ENCODE results near the gene MCRIP2. TPM values are rescaled to one million over a fixed set of nuclear protein-coding genes. Genes with fewer than 3 reads are reported as not detected.

MCRIP2 gene
- total and polyA plus RNA-seq, 9 of the 15 experiments (the other 6 are each of a cell fraction or from before 2014, with no cell fraction given), result 0.80 to 120 (median 35.2) TPM

- FAIRE-seq, result no peak
- H3K4me3 ChIP-seq, result no peak overlapping the region
- TF ChIP-seq ZFX (CRISPR knock-in tag; IDR thresholded peaks at IDR 0.05) (0 out of 2 replicates have a peak, but pooled peaks have one; percentile 9), TCF7L2 (IDR thresholded peaks at IDR 0.05; ENCODE audit: low read depth, low read length) (no peak), FOXM1 (IDR thresholded peaks at IDR 0.05; ENCODE audit: low read depth) (no peak), FOXM1 (CRISPR knock-in tag; IDR thresholded peaks at IDR 0.05; ENCODE audit: low read depth) (no peak), CCNT2 (IDR thresholded peaks at IDR 0.05; ENCODE audit: borderline replicate concordance, extremely low read depth, insufficient read length, low read depth, low read length) (no peak), ZKSCAN3 (CRISPR knock-in tag; IDR thresholded peaks at IDR 0.05) (no peak), TRIM24 (IDR thresholded peaks at IDR 0.05) (no peak), ZNF143 (CRISPR knock-in tag; IDR thresholded peaks at IDR 0.05) (0 out of 2 replicates have a peak, but pooled peaks have one; percentile 18), HINFP (tag; conservative IDR thresholded peaks at IDR 0.05; ENCODE audit: low read depth) (no peak), PTBP1 (IDR thresholded peaks at IDR 0.05; ENCODE audit: low read depth, low read length) (0 out of 2 replicates have a peak, but pooled peaks have one; percentile 25), CREB1 (IDR thresholded peaks at IDR 0.05) (no peak), CREB1 (CRISPR knock-in tag; IDR thresholded peaks at IDR 0.05) (no peak), KLF6 (CRISPR knock-in tag; IDR thresholded peaks at IDR 0.05; ENCODE audit: borderline replicate concordance) (no peak), RBM14 (IDR thresholded peaks at IDR 0.05; ENCODE audit: borderline replicate concordance, insufficient read depth, low read depth, low read length) (no peak), KDM2B (CRISPR knock-in tag; IDR thresholded peaks at IDR 0.05) (no peak), MBD2 (IDR thresholded peaks at IDR 0.05; ENCODE audit: borderline replicate concordance, low read depth) (no peak), POLR2AphosphoS2 (IDR thresholded peaks at IDR 0.05; ENCODE audit: low read length) (no peak), ZBED1 (IDR thresholded peaks at IDR 0.05) (no peak), ZNF311 (CRISPR knock-in tag; IDR thresholded peaks at IDR 0.05) (no peak)
- TF ChIP-seq, protein P1, sequence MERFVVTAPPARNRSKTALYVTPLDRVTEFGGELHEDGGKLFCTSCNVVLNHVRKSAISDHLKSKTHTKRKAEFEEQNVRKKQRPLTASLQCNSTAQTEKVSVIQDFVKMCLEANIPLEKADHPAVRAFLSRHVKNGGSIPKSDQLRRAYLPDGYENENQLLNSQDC (CRISPR knock-in tag; IDR thresholded peaks at IDR 0.05), result no peak
Measured at GRCh38 chr16:632486-633335, 8.9 kb upstream of the MCRIP2 start.

More at GRCh38 chr16:632486-633335, 8.9 kb upstream of the MCRIP2 start:
- ChIA-PET POLR2A (no interaction called here), CTCF (ENCODE audit: low intra/inter-chr PET ratio) (no interaction called here)
- peaks cover 18% of the 10 kb centered on the region for H3K79me2 ChIP-seq (ENCODE audit: control insufficient read depth, insufficient read depth, low read length)
- intact Hi-C loops (cut with micrococcal nuclease), result no loop called here
- H3K9me3 ChIP-seq (replicated peaks; ENCODE audit: control insufficient read depth, insufficient read depth, low read depth, low read length), result no peaks in the 10 kb centered on the region
- ATAC-seq (no peak), DNase-seq (ENCODE audit: extremely low read depth in 1 of 4, low spot score in 3 of 4) (no peak)
- H3K9ac ChIP-seq (ENCODE audit: insufficient read depth in 1 of 2, low read depth in 2 of 2, low read length in 2 of 2), result no peak overlapping the region
- BruUV-seq (replicated peaks), result no TSS peak
- in situ Hi-C loops (cut with MboI), result no loop called here
- no peak overlapping the region for H3K27ac ChIP-seq (ENCODE audit: extremely low read depth, low read depth, low read length)
- H3K4me2 ChIP-seq (ENCODE audit: insufficient read depth, low read length), result no peak overlapping the region
- WGBS (ENCODE audit: insufficient coverage, low coverage, missing lambda C conversion rate), result 90% methylated on average over 49 of the region's 67 CpGs
- peaks cover 27 to 94% of the 10 kb centered on the region in 2 experiments for H3K4me1 ChIP-seq (replicated peaks in 1 of 2; ENCODE audit: control insufficient read depth in 2 of 2, insufficient read depth in 2 of 2, low read length in 2 of 2)
- no peaks in the 10 kb centered on the region for H4K20me1 ChIP-seq (replicated peaks; ENCODE audit: control insufficient read depth, insufficient read depth, low read length)
- no peaks in the 10 kb centered on the region for H3K27me3 ChIP-seq (ENCODE audit: control insufficient read depth in 2 of 2, insufficient read depth in 2 of 2, low read length in 2 of 2)
- no peaks in the 10 kb centered on the region for H3K9me1 ChIP-seq (ENCODE audit: control insufficient read depth, insufficient read depth, low read length)
- H3K36me3 ChIP-seq (ENCODE audit: control insufficient read depth, insufficient read depth, low read length), result peaks cover 40% of the 10 kb centered on the region; the same call in 1 of the 3 replicates
- no peak overlapping the region for H2AFZ ChIP-seq (ENCODE audit: low read depth, low read length)
